ENCODE results near the gene MBOAT2.

DNA sequence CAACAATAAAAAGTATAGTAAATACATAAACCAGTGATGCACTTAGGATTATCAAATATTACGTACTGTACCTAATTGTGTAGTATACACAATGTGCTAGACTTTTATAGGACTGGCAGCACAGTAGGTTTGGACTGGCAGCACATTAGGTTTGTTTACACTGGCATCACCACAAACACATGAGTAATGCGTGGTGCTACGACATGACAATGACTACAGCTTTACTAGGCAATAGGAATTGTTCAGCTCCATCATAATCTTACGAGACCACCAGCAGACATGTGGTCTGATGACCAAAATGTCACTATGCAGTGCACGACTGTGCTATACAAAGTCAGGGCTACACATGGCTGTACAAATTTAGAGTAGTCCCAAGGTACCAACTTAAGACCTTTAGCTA, 2.3 kb downstream of the MBOAT2 start:
- TF ChIP-seq CTCF (IDR thresholded peaks at IDR 0.05) (no peak), POLR2A (IDR thresholded peaks at IDR 0.05) (no peak)

Data from body of pancreas (tissue), 4 donors.